ENCODE data around the gene RNU1-3.
"Not testable (repeated sequence)": the region's sequence is repeated elsewhere in the genome, so short reads cannot be mapped to it uniquely, and the experiment has no call there.

DNA sequence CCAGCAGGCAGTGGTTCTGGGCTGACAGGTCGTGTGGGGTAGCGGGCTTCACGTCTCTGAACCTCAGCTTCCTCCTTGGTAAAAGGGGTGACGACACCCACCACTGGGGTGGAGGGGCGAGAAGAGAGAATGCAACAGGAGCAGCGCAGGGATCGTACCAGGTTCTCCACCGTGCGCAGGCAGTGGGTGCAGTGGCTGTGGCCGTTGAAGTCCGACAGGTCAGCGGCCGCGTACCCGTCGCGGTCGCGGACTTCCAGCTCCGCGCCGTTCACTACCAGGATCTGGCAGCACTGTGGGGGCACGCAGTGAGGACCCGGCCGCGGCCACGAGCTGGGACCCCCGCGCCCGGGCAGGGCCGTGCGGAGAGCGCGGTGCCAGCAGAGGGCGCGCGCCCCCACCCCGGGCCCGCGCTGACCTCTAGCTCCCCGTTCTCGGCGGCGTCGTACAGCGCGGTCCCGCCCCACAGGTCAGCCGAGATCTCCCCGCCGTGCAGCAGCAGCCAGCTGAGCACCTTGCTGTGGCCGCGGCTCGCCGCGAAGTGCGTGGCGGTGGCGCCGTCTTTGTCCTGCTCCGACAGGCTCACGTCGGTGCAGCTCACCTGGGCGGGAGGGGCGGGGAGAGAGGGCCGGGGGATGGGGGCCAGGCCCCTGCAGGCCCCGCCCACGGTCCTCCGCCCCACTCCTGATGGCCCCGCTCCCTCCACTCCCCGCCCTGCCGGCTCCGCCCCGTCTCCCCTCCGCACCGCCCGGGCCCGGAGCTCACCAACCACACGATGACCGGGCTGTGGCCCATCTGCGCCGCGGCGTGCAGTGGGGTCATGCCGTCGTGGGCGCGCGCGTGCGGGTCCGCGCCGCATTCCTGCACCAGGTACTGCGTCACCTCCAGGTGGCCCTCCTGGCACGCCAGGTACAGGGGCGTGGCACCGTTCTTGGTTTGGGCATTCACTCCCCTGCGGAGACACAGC is 40.7 kb upstream of the RNU1-3 start:
- TF ChIP-seq, protein P1, sequence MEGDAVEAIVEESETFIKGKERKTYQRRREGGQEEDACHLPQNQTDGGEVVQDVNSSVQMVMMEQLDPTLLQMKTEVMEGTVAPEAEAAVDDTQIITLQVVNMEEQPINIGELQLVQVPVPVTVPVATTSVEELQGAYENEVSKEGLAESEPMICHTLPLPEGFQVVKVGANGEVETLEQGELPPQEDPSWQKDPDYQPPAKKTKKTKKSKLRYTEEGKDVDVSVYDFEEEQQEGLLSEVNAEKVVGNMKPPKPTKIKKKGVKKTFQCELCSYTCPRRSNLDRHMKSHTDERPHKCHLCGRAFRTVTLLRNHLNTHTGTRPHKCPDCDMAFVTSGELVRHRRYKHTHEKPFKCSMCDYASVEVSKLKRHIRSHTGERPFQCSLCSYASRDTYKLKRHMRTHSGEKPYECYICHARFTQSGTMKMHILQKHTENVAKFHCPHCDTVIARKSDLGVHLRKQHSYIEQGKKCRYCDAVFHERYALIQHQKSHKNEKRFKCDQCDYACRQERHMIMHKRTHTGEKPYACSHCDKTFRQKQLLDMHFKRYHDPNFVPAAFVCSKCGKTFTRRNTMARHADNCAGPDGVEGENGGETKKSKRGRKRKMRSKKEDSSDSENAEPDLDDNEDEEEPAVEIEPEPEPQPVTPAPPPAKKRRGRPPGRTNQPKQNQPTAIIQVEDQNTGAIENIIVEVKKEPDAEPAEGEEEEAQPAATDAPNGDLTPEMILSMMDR (IDR thresholded peaks at IDR 0.05 in 2 of 3, conservative IDR thresholded peaks at IDR 0.05 in 1 of 3; ENCODE audit: insufficient read depth in 2 of 3, low read depth in 1 of 3, low read length in 3 of 3): not testable (repeated sequence)
- TF ChIP-seq EZH2 (IDR thresholded peaks at IDR 0.05; ENCODE audit: borderline replicate concordance, low read depth, low read length); ZNF384 (IDR thresholded peaks at IDR 0.05; ENCODE audit: low read depth, low read length); ZNF780A (CRISPR knock-in tag; IDR thresholded peaks at IDR 0.05); POU5F1 (IDR thresholded peaks at IDR 0.05; ENCODE audit: borderline replicate concordance, low read depth, low read length, partially characterized antibody); CHD1 (IDR thresholded peaks at IDR 0.05; ENCODE audit: low read length); ZKSCAN1 (IDR thresholded peaks at IDR 0.05; ENCODE audit: low read depth, low read length); RAD21 (CRISPR knock-in tag; conservative IDR thresholded peaks at IDR 0.05 in 1 of 2, IDR thresholded peaks at IDR 0.05 in 1 of 2); POLR2AphosphoS5 (IDR thresholded peaks at IDR 0.05; ENCODE audit: control insufficient read depth, insufficient read depth, low read depth, low read length); BHLHE40 (IDR thresholded peaks at IDR 0.05; ENCODE audit: low read length); SIRT6 (IDR thresholded peaks at IDR 0.05; ENCODE audit: low read depth, low read length); OTX1 (CRISPR knock-in tag; IDR thresholded peaks at IDR 0.05): not testable (repeated sequence)
- TF ChIP-seq, protein P2, sequence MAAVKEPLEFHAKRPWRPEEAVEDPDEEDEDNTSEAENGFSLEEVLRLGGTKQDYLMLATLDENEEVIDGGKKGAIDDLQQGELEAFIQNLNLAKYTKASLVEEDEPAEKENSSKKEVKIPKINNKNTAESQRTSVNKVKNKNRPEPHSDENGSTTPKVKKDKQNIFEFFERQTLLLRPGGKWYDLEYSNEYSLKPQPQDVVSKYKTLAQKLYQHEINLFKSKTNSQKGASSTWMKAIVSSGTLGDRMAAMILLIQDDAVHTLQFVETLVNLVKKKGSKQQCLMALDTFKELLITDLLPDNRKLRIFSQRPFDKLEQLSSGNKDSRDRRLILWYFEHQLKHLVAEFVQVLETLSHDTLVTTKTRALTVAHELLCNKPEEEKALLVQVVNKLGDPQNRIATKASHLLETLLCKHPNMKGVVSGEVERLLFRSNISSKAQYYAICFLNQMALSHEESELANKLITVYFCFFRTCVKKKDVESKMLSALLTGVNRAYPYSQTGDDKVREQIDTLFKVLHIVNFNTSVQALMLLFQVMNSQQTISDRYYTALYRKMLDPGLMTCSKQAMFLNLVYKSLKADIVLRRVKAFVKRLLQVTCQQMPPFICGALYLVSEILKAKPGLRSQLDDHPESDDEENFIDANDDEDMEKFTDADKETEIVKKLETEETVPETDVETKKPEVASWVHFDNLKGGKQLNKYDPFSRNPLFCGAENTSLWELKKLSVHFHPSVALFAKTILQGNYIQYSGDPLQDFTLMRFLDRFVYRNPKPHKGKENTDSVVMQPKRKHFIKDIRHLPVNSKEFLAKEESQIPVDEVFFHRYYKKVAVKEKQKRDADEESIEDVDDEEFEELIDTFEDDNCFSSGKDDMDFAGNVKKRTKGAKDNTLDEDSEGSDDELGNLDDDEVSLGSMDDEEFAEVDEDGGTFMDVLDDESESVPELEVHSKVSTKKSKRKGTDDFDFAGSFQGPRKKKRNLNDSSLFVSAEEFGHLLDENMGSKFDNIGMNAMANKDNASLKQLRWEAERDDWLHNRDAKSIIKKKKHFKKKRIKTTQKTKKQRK (IDR thresholded peaks at IDR 0.05; ENCODE audit: borderline replicate concordance, low read depth, low read length): not testable (repeated sequence)
- TF ChIP-seq, protein P3, sequence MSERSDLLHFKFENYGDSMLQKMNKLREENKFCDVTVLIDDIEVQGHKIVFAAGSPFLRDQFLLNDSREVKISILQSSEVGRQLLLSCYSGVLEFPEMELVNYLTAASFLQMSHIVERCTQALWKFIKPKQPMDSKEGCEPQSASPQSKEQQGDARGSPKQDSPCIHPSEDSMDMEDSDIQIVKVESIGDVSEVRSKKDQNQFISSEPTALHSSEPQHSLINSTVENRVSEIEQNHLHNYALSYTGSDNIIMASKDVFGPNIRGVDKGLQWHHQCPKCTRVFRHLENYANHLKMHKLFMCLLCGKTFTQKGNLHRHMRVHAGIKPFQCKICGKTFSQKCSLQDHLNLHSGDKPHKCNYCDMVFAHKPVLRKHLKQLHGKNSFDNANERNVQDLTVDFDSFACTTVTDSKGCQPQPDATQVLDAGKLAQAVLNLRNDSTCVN (CRISPR knock-in tag; IDR thresholded peaks at IDR 0.05): not testable (repeated sequence)
